ENCODE results near the gene AKAP14.

- TF ChIP-seq, protein P1, sequence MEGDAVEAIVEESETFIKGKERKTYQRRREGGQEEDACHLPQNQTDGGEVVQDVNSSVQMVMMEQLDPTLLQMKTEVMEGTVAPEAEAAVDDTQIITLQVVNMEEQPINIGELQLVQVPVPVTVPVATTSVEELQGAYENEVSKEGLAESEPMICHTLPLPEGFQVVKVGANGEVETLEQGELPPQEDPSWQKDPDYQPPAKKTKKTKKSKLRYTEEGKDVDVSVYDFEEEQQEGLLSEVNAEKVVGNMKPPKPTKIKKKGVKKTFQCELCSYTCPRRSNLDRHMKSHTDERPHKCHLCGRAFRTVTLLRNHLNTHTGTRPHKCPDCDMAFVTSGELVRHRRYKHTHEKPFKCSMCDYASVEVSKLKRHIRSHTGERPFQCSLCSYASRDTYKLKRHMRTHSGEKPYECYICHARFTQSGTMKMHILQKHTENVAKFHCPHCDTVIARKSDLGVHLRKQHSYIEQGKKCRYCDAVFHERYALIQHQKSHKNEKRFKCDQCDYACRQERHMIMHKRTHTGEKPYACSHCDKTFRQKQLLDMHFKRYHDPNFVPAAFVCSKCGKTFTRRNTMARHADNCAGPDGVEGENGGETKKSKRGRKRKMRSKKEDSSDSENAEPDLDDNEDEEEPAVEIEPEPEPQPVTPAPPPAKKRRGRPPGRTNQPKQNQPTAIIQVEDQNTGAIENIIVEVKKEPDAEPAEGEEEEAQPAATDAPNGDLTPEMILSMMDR (IDR thresholded peaks at IDR 0.05) = no peak
- TF ChIP-seq EP300 (IDR thresholded peaks at IDR 0.05) = no peak
These were observed 42.2 kb upstream of the AKAP14 start for GRCh38 chrX:119853444-119853843.
